Colonic mucosa (tissue), 4 donors: ENCODE data around the gene MMP2. TPM values are rescaled to one million over a fixed set of nuclear protein-coding genes. Genes with fewer than 3 reads are reported as not detected.

Source experiments
- DNase-seq: peaks from one replicate; pipeline ENCODE4 v3.0.0-alpha.2; 2020
- H3K27ac ChIP-seq: fragments of 200-600 bp; one replicate; pipeline ENCODE4 v1.8.0; 2021
- H3K27me3 ChIP-seq: fragments of 200-600 bp; one replicate; pipeline ENCODE4 v1.8.0; 2021
- H3K36me3 ChIP-seq: fragments of 200-600 bp; one replicate; pipeline ENCODE4 v1.8.0; 2021
- H3K4me1 ChIP-seq: fragments of 200-600 bp; one replicate; pipeline ENCODE4 v1.8.0; 2021; ENCODE audit warnings: mild to moderate bottlenecking
- H3K4me3 ChIP-seq: fragments of 200-600 bp; one replicate; pipeline ENCODE4 v1.8.0; 2021
- H3K9ac ChIP-seq, 2 donors: one replicate each; pipeline ENCODE4 v1.7.0; 2013; ENCODE audit warnings: control low read depth in 2 of 2, low read depth in 2 of 2, low read length in 2 of 2
- H3K9me3 ChIP-seq: fragments of 200-600 bp; one replicate; pipeline ENCODE4 v1.8.0; 2021
- CTCF ChIP-seq: fragments of 200-600 bp; IDR thresholded peaks from one replicate; pipeline ENCODE4 v1.8.0; 2022; ENCODE audit warnings: antibody characterized with exemption, mild to moderate bottlenecking
- intact Hi-C: fragments of 100-400 bp; cut with DNase I; formaldehyde crosslinking; loops from one replicate; pipeline ENCODE4 v1.14.1; 2022
- total RNA-seq, 2 donors: library from RNA; stranded (reverse); fragmentation: NEBNext Ultra II Directional in 1 of 2; extraction: Animal tissue kit (Norgen Biotek cat#: 25700) in 1 of 2; gene quantifications; one replicate each; pipeline ENCODE4 v1.2.1, GENCODE V29; 2021
- donor health status: healthy.
- donor health status: DM: no; HTN: no; CAD: no.
- donor health status: DM: no; HTN: no; CAD: no.

The MMP2 gene
- total RNA-seq, 2 donors from 2014 or later: 32.8 to 101 TPM

GRCh38 chr16:55532227-55532626, 53.2 kb downstream of the MMP2 start:
- no peak for TF ChIP-seq CTCF
- no peaks in the 10 kb centered on the region for H3K9me3 ChIP-seq
- no peak overlapping the region for H3K9ac ChIP-seq
- no peaks in the 10 kb centered on the region for H3K36me3 ChIP-seq
- no peak overlapping the region for H3K4me3 ChIP-seq
- H3K27ac ChIP-seq: no peak overlapping the region
- H3K27me3 ChIP-seq: no peaks in the 10 kb centered on the region
- H3K4me1 ChIP-seq: no peaks in the 10 kb centered on the region
- DNase-seq: no peak
- intact Hi-C loops: no loop called here

GRCh38 chr16:55534756-55535155, 55.8 kb downstream of the MMP2 start:
- no peaks in the 10 kb centered on the region for H3K4me1 ChIP-seq
- H3K27me3 ChIP-seq: no peaks in the 10 kb centered on the region
- H3K4me3 ChIP-seq: no peak overlapping the region
- no peaks in the 10 kb centered on the region for H3K9me3 ChIP-seq
- H3K27ac ChIP-seq: no peak overlapping the region
- H3K36me3 ChIP-seq: no peaks in the 10 kb centered on the region
- intact Hi-C loops: no loop called here
- no peak for DNase-seq
- no peak for TF ChIP-seq CTCF
- H3K9ac ChIP-seq: no peak overlapping the region

- Histone ChIP-seq H3K36me3 (no peaks in the 10 kb centered on the region), H3K9ac (no peak overlapping the region), H3K4me3 (no peak overlapping the region), H3K27ac (no peak overlapping the region), H3K9me3 (no peaks in the 10 kb centered on the region), H3K4me1 (no peaks in the 10 kb centered on the region), H3K27me3 (no peaks in the 10 kb centered on the region)
- intact Hi-C loops: no loop called here
- TF ChIP-seq CTCF: no peak
- DNase-seq: no peak
These were observed 60.1 kb downstream of the MMP2 start for GRCh38 chr16:55539049-55539448.

GRCh38 chr16:55539488-55539887, 60.5 kb downstream of the MMP2 start:
- no peak for TF ChIP-seq CTCF
- intact Hi-C loops: no loop called here
- H3K36me3 ChIP-seq: no peaks in the 10 kb centered on the region

GRCh38 chr16:55540221-55540620, 61.2 kb downstream of the MMP2 start:
- TF ChIP-seq CTCF: no peak
- DNase-seq: no peak
- no peaks in the 10 kb centered on the region for H3K36me3 ChIP-seq
- no peaks in the 10 kb centered on the region for H3K27me3 ChIP-seq
- H3K4me1 ChIP-seq: no peaks in the 10 kb centered on the region
- H3K9me3 ChIP-seq: no peaks in the 10 kb centered on the region
- no peak overlapping the region for H3K9ac ChIP-seq
- intact Hi-C loops: loop anchor here (5.0 kb wide), 2 partner anchors 73 to 162 kb away; no protein-coding TSS in a partner anchor
- no peak overlapping the region for H3K4me3 ChIP-seq
- H3K27ac ChIP-seq: no peak overlapping the region

More at GRCh38 chr16:55539488-55539887, 60.5 kb downstream of the MMP2 start:
- Histone ChIP-seq H3K27ac (no peak overlapping the region), H3K9ac (no peak overlapping the region), H3K9me3 (no peaks in the 10 kb centered on the region), H3K4me3 (no peak overlapping the region), H3K27me3 (no peaks in the 10 kb centered on the region), H3K4me1 (no peaks in the 10 kb centered on the region)
- no peak for DNase-seq
